Measurements from ENCODE around the gene NFU1.

NFU1 gene

DNA sequence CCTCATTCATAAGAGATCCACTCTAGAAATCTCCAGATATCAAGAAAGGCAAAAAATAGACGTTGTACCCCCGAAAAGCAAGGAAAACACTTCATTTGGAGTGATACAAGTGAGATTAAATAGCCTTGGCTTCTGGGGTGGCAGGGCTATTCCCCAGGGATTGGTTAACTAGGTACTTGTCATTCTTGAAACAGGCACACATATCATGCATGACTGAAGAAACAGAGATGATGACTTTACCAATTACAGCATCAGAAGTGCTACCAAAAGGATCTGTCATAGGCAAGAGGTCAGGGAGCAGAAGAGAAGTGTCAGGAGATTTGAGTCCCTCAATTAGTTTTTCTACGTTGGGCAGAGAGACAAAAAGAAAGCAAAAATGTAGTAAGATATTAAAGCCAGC is 45.2 kb upstream of the NFU1 start:
- Histone ChIP-seq H3K9me3 (ENCODE audit: insufficient read depth, low read depth, low read length) (no peaks in the 10 kb centered on the region), H3F3A (ENCODE audit: low read depth) (no peaks in the 10 kb centered on the region), H2AFZ (ENCODE audit: low read length) (no peak overlapping the region), H3K4me2 (ENCODE audit: low read depth, low read length, poor library complexity, severe bottlenecking) (no peak overlapping the region), H3K9ac (ENCODE audit: low read depth, low read length, poor library complexity, severe bottlenecking) (no peak overlapping the region), H4K20me1 (ENCODE audit: insufficient read depth, low read length, poor library complexity, severe bottlenecking) (no peaks in the 10 kb centered on the region), H3K36me3 (ENCODE audit: insufficient read depth, low read length) (peaks cover 34% of the 10 kb centered on the region; the same call in 1 of the 2 replicates), H3K9me2 (replicated peaks; ENCODE audit: low read depth, low read length) (no peaks in the 10 kb centered on the region), H3K4me1 (ENCODE audit: insufficient read depth, low read length, poor library complexity, severe bottlenecking) (no peaks in the 10 kb centered on the region), H3K27me3 (ENCODE audit: insufficient read depth, low read length, poor library complexity, severe bottlenecking) (no peaks in the 10 kb centered on the region), H3K79me2 (ENCODE audit: insufficient read depth, low read length) (no peaks in the 10 kb centered on the region), H3K4me3 (ENCODE audit: low read length, poor library complexity, severe bottlenecking) (no peak overlapping the region)
- TF ChIP-seq EZH2phosphoT487 (IDR thresholded peaks at IDR 0.05; ENCODE audit: borderline replicate concordance) (no peak), CTCF (conservative IDR thresholded peaks at IDR 0.05; ENCODE audit: low read length) (no peak)

GRCh38 chr2:69481421-69481820 is 44.2 kb upstream of the NFU1 start:
- no peak for TF ChIP-seq CTCF (conservative IDR thresholded peaks at IDR 0.05; ENCODE audit: low read length)
- Histone ChIP-seq H3K36me3 (ENCODE audit: insufficient read depth, low read length) (peaks cover 25% of the 10 kb centered on the region; the same call in 1 of the 2 replicates), H3K79me2 (ENCODE audit: insufficient read depth, low read length) (no peaks in the 10 kb centered on the region), H3K9ac (ENCODE audit: low read depth, low read length, poor library complexity, severe bottlenecking) (no peak overlapping the region), H2AFZ (ENCODE audit: low read length) (no peak overlapping the region), H3K9me3 (ENCODE audit: insufficient read depth, low read depth, low read length) (no peaks in the 10 kb centered on the region), H3F3A (ENCODE audit: low read depth) (no peaks in the 10 kb centered on the region), H3K4me2 (ENCODE audit: low read depth, low read length, poor library complexity, severe bottlenecking) (no peak overlapping the region), H3K27me3 (ENCODE audit: insufficient read depth, low read length, poor library complexity, severe bottlenecking) (no peaks in the 10 kb centered on the region), H4K20me1 (ENCODE audit: insufficient read depth, low read length, poor library complexity, severe bottlenecking) (no peaks in the 10 kb centered on the region), H3K4me3 (ENCODE audit: low read length, poor library complexity, severe bottlenecking) (no peak overlapping the region), H3K4me1 (ENCODE audit: insufficient read depth, low read length, poor library complexity, severe bottlenecking) (no peaks in the 10 kb centered on the region), H3K9me2 (replicated peaks; ENCODE audit: low read depth, low read length) (no peaks in the 10 kb centered on the region)

- H2AFZ ChIP-seq (ENCODE audit: low read length) = no peak overlapping the region
- H3K36me3 ChIP-seq (ENCODE audit: insufficient read depth, low read length) = peaks cover 27% of the 10 kb centered on the region; the same call in 1 of the 2 replicates
- H3K27me3 ChIP-seq (ENCODE audit: insufficient read depth, low read length, poor library complexity, severe bottlenecking) = no peaks in the 10 kb centered on the region
- H3K9ac ChIP-seq (ENCODE audit: low read depth, low read length, poor library complexity, severe bottlenecking) = no peak overlapping the region
- no peaks in the 10 kb centered on the region for H3K9me2 ChIP-seq (replicated peaks; ENCODE audit: low read depth, low read length)
- no peak overlapping the region for H3K4me2 ChIP-seq (ENCODE audit: low read depth, low read length, poor library complexity, severe bottlenecking)
- no peaks in the 10 kb centered on the region for H3F3A ChIP-seq (ENCODE audit: low read depth)
- no peaks in the 10 kb centered on the region for H3K9me3 ChIP-seq (ENCODE audit: insufficient read depth, low read depth, low read length)
- H4K20me1 ChIP-seq (ENCODE audit: insufficient read depth, low read length, poor library complexity, severe bottlenecking) = no peaks in the 10 kb centered on the region
- no peaks in the 10 kb centered on the region for H3K4me1 ChIP-seq (ENCODE audit: insufficient read depth, low read length, poor library complexity, severe bottlenecking)
- TF ChIP-seq EZH2phosphoT487 (IDR thresholded peaks at IDR 0.05; ENCODE audit: borderline replicate concordance) (no peak), CTCF (conservative IDR thresholded peaks at IDR 0.05; ENCODE audit: low read length) (no peak)
- H3K79me2 ChIP-seq (ENCODE audit: insufficient read depth, low read length) = no peaks in the 10 kb centered on the region
- H3K4me3 ChIP-seq (ENCODE audit: low read length, poor library complexity, severe bottlenecking) = no peak overlapping the region
Observed at GRCh38 chr2:69477627-69478026, 40.4 kb upstream of the NFU1 start.
